Glutamatergic neuron (in vitro differentiated cells): ENCODE results near the gene INTS7. TPM values are rescaled to one million over a fixed set of nuclear protein-coding genes. Genes with fewer than 3 reads are reported as not detected.

Experiments used
- DNase-seq: peaks from one replicate; pipeline ENCODE4 v3.0.0; 2022
- H3K27ac Mint-ChIP-seq: one replicate; pipeline ENCODE4 v1.8.0; 2020; ENCODE audit warnings: mild to moderate bottlenecking, mixed read lengths, inconsistent platforms; ENCODE audit not compliant: unreplicated experiment
- H3K27me3 Mint-ChIP-seq: one replicate; pipeline ENCODE4 v1.8.0; 2020; ENCODE audit warnings: mild to moderate bottlenecking, moderate library complexity, mixed read lengths, inconsistent platforms; ENCODE audit not compliant: unreplicated experiment
- H3K36me3 Mint-ChIP-seq: one replicate; pipeline ENCODE4 v1.8.0; 2020; ENCODE audit warnings: mild to moderate bottlenecking, mixed read lengths, inconsistent platforms; ENCODE audit not compliant: unreplicated experiment
- H3K4me1 Mint-ChIP-seq: one replicate; pipeline ENCODE4 v1.8.0; 2020; ENCODE audit warnings: mild to moderate bottlenecking, low read depth, mixed read lengths, inconsistent platforms; ENCODE audit not compliant: unreplicated experiment
- H3K4me3 Mint-ChIP-seq: one replicate; pipeline ENCODE4 v1.8.0; 2020; ENCODE audit warnings: mild to moderate bottlenecking, mixed read lengths, inconsistent platforms; ENCODE audit not compliant: unreplicated experiment
- H3K9me3 Mint-ChIP-seq: one replicate; pipeline ENCODE4 v1.8.0; 2020; ENCODE audit warnings: mild to moderate bottlenecking, moderate library complexity, mixed read lengths, inconsistent platforms; ENCODE audit not compliant: unreplicated experiment
- long read RNA-seq: library from polyadenylated mRNA; unstranded; transcript quantifications from one replicate; pipeline ENCODE4 v2.0.0, GENCODE V29; 2020; ENCODE audit not compliant: unreplicated experiment
- total RNA-seq: library from RNA; stranded (reverse); fragmentation: NEBNext Ultra II Directional; extraction: Animal tissue kit (Norgen Biotek cat#: 25700); gene quantifications from one replicate; pipeline ENCODE4 v1.2.1, GENCODE V29; 2021; ENCODE audit not compliant: unreplicated experiment
- TF ChIP-seq, protein P1 (sequence below): fragments of 200-600 bp; sonication (generic); IDR thresholded peaks from one replicate; pipeline ENCODE4 v1.5.0; 2021; ENCODE audit not compliant: partially characterized antibody, unreplicated experiment

The INTS7 gene, protein sequence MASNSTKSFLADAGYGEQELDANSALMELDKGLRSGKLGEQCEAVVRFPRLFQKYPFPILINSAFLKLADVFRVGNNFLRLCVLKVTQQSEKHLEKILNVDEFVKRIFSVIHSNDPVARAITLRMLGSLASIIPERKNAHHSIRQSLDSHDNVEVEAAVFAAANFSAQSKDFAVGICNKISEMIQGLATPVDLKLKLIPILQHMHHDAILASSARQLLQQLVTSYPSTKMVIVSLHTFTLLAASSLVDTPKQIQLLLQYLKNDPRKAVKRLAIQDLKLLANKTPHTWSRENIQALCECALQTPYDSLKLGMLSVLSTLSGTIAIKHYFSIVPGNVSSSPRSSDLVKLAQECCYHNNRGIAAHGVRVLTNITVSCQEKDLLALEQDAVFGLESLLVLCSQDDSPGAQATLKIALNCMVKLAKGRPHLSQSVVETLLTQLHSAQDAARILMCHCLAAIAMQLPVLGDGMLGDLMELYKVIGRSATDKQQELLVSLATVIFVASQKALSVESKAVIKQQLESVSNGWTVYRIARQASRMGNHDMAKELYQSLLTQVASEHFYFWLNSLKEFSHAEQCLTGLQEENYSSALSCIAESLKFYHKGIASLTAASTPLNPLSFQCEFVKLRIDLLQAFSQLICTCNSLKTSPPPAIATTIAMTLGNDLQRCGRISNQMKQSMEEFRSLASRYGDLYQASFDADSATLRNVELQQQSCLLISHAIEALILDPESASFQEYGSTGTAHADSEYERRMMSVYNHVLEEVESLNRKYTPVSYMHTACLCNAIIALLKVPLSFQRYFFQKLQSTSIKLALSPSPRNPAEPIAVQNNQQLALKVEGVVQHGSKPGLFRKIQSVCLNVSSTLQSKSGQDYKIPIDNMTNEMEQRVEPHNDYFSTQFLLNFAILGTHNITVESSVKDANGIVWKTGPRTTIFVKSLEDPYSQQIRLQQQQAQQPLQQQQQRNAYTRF
- total RNA-seq = 17.6 TPM
- long read RNA-seq, full-length matches to known transcripts = 3 of 7 reads
- long read RNA-seq, partial matches to known transcripts = 2 of 7 reads
- long read RNA-seq, other reads (novel, unspliced or antisense) = 2 of 7 reads

DNA sequence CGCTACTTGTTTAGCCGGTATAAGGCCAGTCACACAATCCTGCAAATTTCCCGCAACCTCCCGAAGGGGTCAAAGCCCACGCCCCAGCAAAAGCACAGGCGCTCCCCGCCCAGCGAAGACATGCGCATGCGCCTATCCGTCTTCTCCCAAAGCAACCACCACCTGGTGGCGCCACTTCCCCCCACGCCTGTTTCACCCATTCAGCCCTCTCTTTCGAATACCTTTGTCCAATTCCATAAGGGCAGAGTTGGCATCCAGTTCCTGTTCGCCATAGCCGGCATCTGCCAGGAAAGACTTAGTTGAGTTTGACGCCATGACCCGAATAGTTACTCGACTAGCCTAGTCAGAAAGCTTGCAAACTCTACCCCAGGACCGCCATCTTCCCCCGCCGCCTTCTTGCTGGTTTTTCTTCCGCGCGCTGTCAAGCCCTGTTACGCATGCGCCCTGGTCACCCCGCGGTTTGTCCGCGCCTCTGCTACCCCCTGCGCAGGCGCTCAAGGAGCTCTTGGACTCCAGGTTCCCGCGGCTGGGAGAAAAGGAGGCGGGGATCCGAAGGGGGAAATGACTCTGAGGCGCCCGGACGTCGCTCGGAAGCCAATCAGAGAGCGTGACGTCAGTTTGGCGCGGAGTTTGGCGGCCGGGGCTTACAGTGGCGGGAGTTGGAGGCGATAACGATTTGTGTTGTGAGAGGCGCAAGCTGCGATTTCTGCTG lies at the start of gene INTS7, which contains the start of gene DTL:
Gene INTS7, minus strand, starts transcription at position 435 of the 712 bp plus-strand sequence. Its CDS starts 120 bp downstream, at position 315.
Gene DTL, plus strand, starts transcription at position 626 of the 712 bp plus-strand sequence. CDS start 143 bp downstream, outside the sequence.
- peak; percentile 98 for DNase-seq
- H3K27me3 Mint-ChIP-seq = peaks cover 3% of the 10 kb centered on the region
- H3K4me3 Mint-ChIP-seq = peak within 1 kb of the TSS; percentile 95
- H3K4me1 Mint-ChIP-seq = peaks cover 4% of the 10 kb centered on the region
- no peaks in the 10 kb centered on the region for H3K36me3 Mint-ChIP-seq
- H3K27ac Mint-ChIP-seq = peak within 1 kb of the TSS; percentile 96
- peaks cover 4% of the 10 kb centered on the region for H3K9me3 Mint-ChIP-seq
- TF ChIP-seq, protein P1, sequence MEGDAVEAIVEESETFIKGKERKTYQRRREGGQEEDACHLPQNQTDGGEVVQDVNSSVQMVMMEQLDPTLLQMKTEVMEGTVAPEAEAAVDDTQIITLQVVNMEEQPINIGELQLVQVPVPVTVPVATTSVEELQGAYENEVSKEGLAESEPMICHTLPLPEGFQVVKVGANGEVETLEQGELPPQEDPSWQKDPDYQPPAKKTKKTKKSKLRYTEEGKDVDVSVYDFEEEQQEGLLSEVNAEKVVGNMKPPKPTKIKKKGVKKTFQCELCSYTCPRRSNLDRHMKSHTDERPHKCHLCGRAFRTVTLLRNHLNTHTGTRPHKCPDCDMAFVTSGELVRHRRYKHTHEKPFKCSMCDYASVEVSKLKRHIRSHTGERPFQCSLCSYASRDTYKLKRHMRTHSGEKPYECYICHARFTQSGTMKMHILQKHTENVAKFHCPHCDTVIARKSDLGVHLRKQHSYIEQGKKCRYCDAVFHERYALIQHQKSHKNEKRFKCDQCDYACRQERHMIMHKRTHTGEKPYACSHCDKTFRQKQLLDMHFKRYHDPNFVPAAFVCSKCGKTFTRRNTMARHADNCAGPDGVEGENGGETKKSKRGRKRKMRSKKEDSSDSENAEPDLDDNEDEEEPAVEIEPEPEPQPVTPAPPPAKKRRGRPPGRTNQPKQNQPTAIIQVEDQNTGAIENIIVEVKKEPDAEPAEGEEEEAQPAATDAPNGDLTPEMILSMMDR = peak; percentile 87

DNA sequence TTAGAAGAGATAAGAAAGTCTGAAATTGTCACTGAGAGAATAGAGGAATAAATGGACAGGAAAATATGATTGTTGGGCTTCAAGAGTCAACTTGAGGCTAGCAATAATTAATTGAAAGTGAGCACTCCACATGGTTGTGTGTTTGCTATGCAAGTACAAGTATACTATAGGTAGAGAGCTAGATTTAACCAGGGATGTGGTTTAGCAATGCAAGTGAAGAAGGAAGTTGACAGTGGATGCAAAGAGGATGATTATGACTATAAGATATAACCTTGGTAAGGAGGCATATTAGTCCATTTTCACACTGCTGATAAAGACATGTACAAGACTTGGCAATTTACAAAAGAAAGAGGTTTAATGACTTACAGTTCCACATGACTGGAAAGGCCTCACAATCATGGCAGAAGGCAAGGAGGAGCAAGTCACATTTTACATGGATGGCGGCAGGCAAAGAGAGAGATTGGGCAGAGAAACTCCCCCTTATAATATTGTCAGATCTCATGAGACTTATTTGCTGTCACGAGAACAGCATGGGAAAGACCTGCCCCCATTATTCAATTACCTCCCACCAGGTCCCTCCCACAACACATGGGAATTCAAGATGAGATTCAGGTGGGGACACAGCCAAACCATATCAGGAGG lies 47.5 kb upstream of the INTS7 start:
- DNase-seq = no peak
- Mint-ChIP-seq H3K9me3 (no peaks in the 10 kb centered on the region), H3K27ac (no peak overlapping the region), H3K27me3 (no peaks in the 10 kb centered on the region), H3K4me1 (no peaks in the 10 kb centered on the region), H3K4me3 (no peak overlapping the region), H3K36me3 (no peaks in the 10 kb centered on the region)
- TF ChIP-seq, protein P1 = no peak

- H3K27me3 Mint-ChIP-seq = no peaks in the 10 kb centered on the region
- no peak overlapping the region for H3K27ac Mint-ChIP-seq
- H3K4me3 Mint-ChIP-seq = no peak overlapping the region
- DNase-seq = no peak
- no peaks in the 10 kb centered on the region for H3K4me1 Mint-ChIP-seq
- TF ChIP-seq, protein P1 = no peak
- H3K9me3 Mint-ChIP-seq = no peaks in the 10 kb centered on the region
- no peaks in the 10 kb centered on the region for H3K36me3 Mint-ChIP-seq
These were observed 43.5 kb upstream of the INTS7 start for GRCh38 chr1:212078826-212079225.

DNA sequence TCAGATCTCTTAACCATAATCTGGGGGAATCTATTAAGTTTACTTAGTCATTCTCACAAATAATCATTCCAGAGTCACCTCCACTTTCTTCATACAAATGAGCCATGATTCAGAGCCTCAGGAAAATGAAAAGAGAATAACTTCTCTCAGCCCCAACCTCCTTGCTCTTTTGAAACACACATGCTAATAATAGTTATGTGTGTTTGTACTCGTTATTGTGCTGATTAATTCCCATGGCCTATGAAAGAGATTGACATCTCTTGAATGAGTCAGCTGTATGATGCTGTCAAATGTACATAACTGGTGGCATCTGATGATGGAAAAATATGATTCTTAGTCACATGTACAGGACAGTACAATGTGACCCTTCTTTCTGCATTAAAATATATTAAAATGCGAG lies 41.7 kb upstream of the INTS7 start:
- no peak for DNase-seq
- H3K36me3 Mint-ChIP-seq = no peaks in the 10 kb centered on the region
- H3K27ac Mint-ChIP-seq = no peak overlapping the region
- H3K27me3 Mint-ChIP-seq = no peaks in the 10 kb centered on the region
- H3K4me1 Mint-ChIP-seq = no peaks in the 10 kb centered on the region
- no peak overlapping the region for H3K4me3 Mint-ChIP-seq
- H3K9me3 Mint-ChIP-seq = no peaks in the 10 kb centered on the region
- TF ChIP-seq, protein P1 = no peak
